ENCODE measurements around the gene FRMD1. TPM values are rescaled to one million over a fixed set of nuclear protein-coding genes. Genes with fewer than 3 reads are reported as not detected.

FRMD1 gene
- total RNA-seq, 1 donor from 2014 or later, result not detected

GRCh38 chr6:168075787-168076202 is 3.2 kb downstream of the FRMD1 start:
- H3K4me3 Mint-ChIP-seq, result no peak overlapping the region
- no peak for DNase-seq (ENCODE audit: low spot score)
- intact Hi-C loops (cut with micrococcal nuclease), result no loop called here
- H3K9me3 Mint-ChIP-seq, result no peaks in the 10 kb centered on the region
- H3K27ac Mint-ChIP-seq, result no peak overlapping the region
- no peaks in the 10 kb centered on the region for H3K27me3 Mint-ChIP-seq (ENCODE audit: insufficient read depth)
- H3K36me3 Mint-ChIP-seq (ENCODE audit: low read depth), result no peaks in the 10 kb centered on the region
- no peaks in the 10 kb centered on the region for H3K4me1 Mint-ChIP-seq (ENCODE audit: low read depth)

DNA sequence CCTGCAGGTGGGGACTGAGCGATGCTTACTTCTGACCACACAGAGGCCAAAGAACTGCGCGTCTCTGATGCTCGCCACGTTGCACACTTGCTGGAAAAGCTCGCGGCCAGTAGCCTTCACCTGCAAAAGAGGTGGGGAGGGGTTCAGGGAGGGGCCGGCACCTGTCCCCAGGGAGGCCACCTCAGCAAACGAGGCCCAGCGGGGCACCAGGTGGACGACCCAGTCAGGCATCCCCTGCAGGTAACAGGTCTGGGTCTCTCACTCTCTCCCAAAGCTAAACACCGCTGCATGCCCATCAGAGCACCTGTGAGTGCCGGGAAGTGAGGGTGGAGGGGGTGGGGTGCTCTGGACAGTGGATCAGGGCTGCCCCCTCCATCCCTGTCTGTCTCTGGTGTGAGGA is 3.8 kb downstream of the FRMD1 start:
- DNase-seq (ENCODE audit: low spot score), result no peak
- H3K27me3 Mint-ChIP-seq (ENCODE audit: insufficient read depth), result no peaks in the 10 kb centered on the region
- H3K4me3 Mint-ChIP-seq, result no peak overlapping the region
- no peaks in the 10 kb centered on the region for H3K4me1 Mint-ChIP-seq (ENCODE audit: low read depth)
- H3K9me3 Mint-ChIP-seq, result no peaks in the 10 kb centered on the region
- H3K27ac Mint-ChIP-seq, result no peak overlapping the region
- no peaks in the 10 kb centered on the region for H3K36me3 Mint-ChIP-seq (ENCODE audit: low read depth)
- intact Hi-C loops (cut with micrococcal nuclease), result no loop called here

DNA sequence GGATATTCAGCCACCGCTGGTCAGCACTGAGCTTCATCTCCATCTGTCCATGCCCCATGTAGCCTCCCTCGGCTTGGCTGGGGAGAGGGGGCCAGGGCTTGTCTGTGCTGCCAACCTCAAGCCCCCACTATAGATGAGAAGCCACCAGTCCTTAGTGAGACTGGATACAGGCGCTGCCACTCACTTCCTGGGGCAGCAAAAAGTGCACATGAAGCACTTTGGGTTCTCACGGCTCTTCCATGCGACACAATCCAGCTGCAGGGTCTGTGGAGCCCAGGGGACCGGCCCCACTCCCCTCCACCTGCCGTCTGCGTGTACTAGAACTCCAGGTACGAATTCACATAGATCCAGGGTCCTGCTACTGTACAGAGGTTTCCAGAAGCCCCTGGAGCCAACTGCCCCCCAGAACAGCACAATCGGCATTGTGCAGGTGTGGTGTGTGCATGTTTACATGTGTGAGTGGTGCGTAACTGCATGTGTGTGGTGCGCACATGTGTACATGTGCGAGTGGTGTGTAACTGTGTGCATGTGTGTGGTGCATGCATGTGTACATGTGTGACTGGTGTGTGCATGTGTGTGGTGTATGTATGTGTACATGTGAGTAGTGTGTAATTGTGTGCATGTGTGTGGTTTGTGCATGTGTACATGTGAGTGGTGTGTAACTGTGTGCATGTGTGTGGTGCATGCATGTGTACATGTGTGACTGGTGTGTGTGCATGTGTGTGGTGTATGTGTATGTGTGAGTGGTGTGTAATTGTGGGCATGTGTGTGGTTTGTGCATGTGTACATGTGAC is 4.9 kb downstream of the FRMD1 start:
- Mint-ChIP-seq H3K36me3 (ENCODE audit: low read depth) (no peaks in the 10 kb centered on the region), H3K4me3 (no peak overlapping the region), H3K27ac (no peak overlapping the region), H3K9me3 (no peaks in the 10 kb centered on the region), H3K27me3 (ENCODE audit: insufficient read depth) (no peaks in the 10 kb centered on the region), H3K4me1 (ENCODE audit: low read depth) (no peaks in the 10 kb centered on the region)
- intact Hi-C loops (cut with micrococcal nuclease), result no loop called here
- DNase-seq (ENCODE audit: low spot score), result no peak

- Mint-ChIP-seq H3K4me1 (ENCODE audit: low read depth) (no peaks in the 10 kb centered on the region), H3K36me3 (ENCODE audit: low read depth) (no peaks in the 10 kb centered on the region), H3K27ac (no peak overlapping the region), H3K27me3 (ENCODE audit: insufficient read depth) (no peaks in the 10 kb centered on the region), H3K4me3 (no peak overlapping the region), H3K9me3 (no peaks in the 10 kb centered on the region)
- DNase-seq (ENCODE audit: low spot score), result no peak
- intact Hi-C loops (cut with micrococcal nuclease), result no loop called here
These were observed 6.3 kb downstream of the FRMD1 start for GRCh38 chr6:168072730-168073129.

- no peak overlapping the region for H3K27ac Mint-ChIP-seq
These were observed 6.8 kb downstream of the FRMD1 start for GRCh38 chr6:168072261-168072660.

GRCh38 chr6:168071620-168072019 is 7.4 kb downstream of the FRMD1 start:
- no peaks in the 10 kb centered on the region for H3K27me3 Mint-ChIP-seq (ENCODE audit: insufficient read depth)
- no peaks in the 10 kb centered on the region for H3K9me3 Mint-ChIP-seq
- H3K4me3 Mint-ChIP-seq, result no peak overlapping the region
- no peaks in the 10 kb centered on the region for H3K36me3 Mint-ChIP-seq (ENCODE audit: low read depth)
- H3K27ac Mint-ChIP-seq, result no peak overlapping the region
- no peak for DNase-seq (ENCODE audit: low spot score)
- no peaks in the 10 kb centered on the region for H3K4me1 Mint-ChIP-seq (ENCODE audit: low read depth)
- intact Hi-C loops (cut with micrococcal nuclease), result no loop called here

More at GRCh38 chr6:168072261-168072660, 6.8 kb downstream of the FRMD1 start:
- Mint-ChIP-seq H3K4me3 (no peak overlapping the region), H3K9me3 (no peaks in the 10 kb centered on the region), H3K36me3 (ENCODE audit: low read depth) (no peaks in the 10 kb centered on the region), H3K27me3 (ENCODE audit: insufficient read depth) (no peaks in the 10 kb centered on the region), H3K4me1 (ENCODE audit: low read depth) (no peaks in the 10 kb centered on the region)
- intact Hi-C loops (cut with micrococcal nuclease), result no loop called here
- no peak for DNase-seq (ENCODE audit: low spot score)

- H3K36me3 Mint-ChIP-seq (ENCODE audit: low read depth), result no peaks in the 10 kb centered on the region
- no peaks in the 10 kb centered on the region for H3K9me3 Mint-ChIP-seq
- H3K27ac Mint-ChIP-seq, result no peak overlapping the region
- intact Hi-C loops (cut with micrococcal nuclease), result no loop called here
- no peaks in the 10 kb centered on the region for H3K4me1 Mint-ChIP-seq (ENCODE audit: low read depth)
- DNase-seq (ENCODE audit: low spot score), result no peak
- H3K4me3 Mint-ChIP-seq, result no peak overlapping the region
- no peaks in the 10 kb centered on the region for H3K27me3 Mint-ChIP-seq (ENCODE audit: insufficient read depth)
These were observed 8.2 kb downstream of the FRMD1 start for GRCh38 chr6:168070804-168071203.

GRCh38 chr6:168067081-168067759 is 11.8 kb downstream of the FRMD1 start:
- intact Hi-C loops (cut with micrococcal nuclease), result no loop called here
- Mint-ChIP-seq H3K4me1 (ENCODE audit: low read depth) (no peaks in the 10 kb centered on the region), H3K27me3 (ENCODE audit: insufficient read depth) (no peaks in the 10 kb centered on the region), H3K27ac (no peak overlapping the region), H3K36me3 (ENCODE audit: low read depth) (no peaks in the 10 kb centered on the region), H3K9me3 (no peaks in the 10 kb centered on the region), H3K4me3 (no peak overlapping the region)
- no peak for DNase-seq (ENCODE audit: low spot score)

- Mint-ChIP-seq H3K36me3 (ENCODE audit: low read depth) (no peaks in the 10 kb centered on the region), H3K27me3 (ENCODE audit: insufficient read depth) (no peaks in the 10 kb centered on the region), H3K4me1 (ENCODE audit: low read depth) (no peaks in the 10 kb centered on the region), H3K9me3 (no peaks in the 10 kb centered on the region), H3K4me3 (no peak overlapping the region), H3K27ac (no peak overlapping the region)
- DNase-seq (ENCODE audit: low spot score), result no peak
- intact Hi-C loops (cut with micrococcal nuclease), result no loop called here
These were observed 14.7 kb downstream of the FRMD1 start for GRCh38 chr6:168064226-168064807.

- Mint-ChIP-seq H3K27ac (no peak overlapping the region), H3K4me1 (ENCODE audit: low read depth) (no peaks in the 10 kb centered on the region)
- no peak for DNase-seq (ENCODE audit: low spot score)
These were observed 15.6 kb downstream of the FRMD1 start for GRCh38 chr6:168063431-168063830.

DNA sequence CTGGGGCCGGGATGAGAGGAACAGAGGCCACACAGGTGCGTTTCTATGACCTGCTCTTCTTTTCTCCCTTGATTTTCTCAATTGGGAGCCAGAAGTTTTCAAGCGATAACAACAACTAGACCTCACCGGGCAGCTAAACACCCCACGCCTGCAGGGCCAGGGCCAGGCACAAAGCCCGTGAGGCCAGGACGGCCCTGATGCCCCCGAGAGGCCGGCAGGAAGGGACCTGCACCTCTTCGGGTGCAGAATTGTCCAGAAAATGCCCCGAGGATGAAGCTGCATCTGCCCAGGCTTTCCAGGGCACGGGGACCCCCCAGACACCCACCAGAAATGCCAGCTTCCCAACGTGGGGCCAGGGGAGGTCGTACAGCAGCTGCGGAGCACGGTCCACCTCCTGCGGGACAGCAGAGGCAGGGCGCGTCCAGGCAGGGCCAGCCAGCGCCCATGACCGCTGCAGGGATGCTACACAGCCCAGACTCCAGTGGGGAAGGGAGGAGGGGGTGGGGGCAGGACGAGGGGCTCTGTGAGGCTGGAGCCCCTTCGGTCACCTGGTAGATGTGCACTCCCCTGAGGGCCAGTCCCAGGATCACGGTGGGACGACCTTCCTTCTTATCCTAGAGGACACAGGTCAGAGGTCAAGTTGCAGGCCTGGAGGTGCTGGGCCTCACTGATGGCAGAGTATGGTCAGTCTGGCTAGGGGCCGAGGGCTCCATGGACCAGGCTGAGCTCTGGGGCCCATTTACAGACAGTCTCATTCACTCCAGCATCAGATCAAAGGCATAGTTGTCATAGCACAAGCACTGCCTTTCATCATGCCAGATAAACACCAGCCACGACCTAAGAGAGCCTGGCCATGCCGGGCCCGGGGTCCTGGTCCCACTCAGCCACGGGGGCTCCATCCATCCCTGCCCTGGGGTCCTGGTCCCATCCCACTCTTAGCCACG is 16.4 kb downstream of the FRMD1 start:
- no peak for DNase-seq (ENCODE audit: low spot score)
- intact Hi-C loops (cut with micrococcal nuclease), result no loop called here
- Mint-ChIP-seq H3K27ac (no peak overlapping the region), H3K4me3 (no peak overlapping the region), H3K9me3 (no peaks in the 10 kb centered on the region), H3K36me3 (ENCODE audit: low read depth) (no peaks in the 10 kb centered on the region), H3K4me1 (ENCODE audit: low read depth) (no peaks in the 10 kb centered on the region), H3K27me3 (ENCODE audit: insufficient read depth) (no peaks in the 10 kb centered on the region)

More at GRCh38 chr6:168063431-168063830, 15.6 kb downstream of the FRMD1 start:
- intact Hi-C loops (cut with micrococcal nuclease), result no loop called here
- no peak overlapping the region for H3K4me3 Mint-ChIP-seq
- no peaks in the 10 kb centered on the region for H3K27me3 Mint-ChIP-seq (ENCODE audit: insufficient read depth)
- H3K9me3 Mint-ChIP-seq, result no peaks in the 10 kb centered on the region
- no peaks in the 10 kb centered on the region for H3K36me3 Mint-ChIP-seq (ENCODE audit: low read depth)

DNA sequence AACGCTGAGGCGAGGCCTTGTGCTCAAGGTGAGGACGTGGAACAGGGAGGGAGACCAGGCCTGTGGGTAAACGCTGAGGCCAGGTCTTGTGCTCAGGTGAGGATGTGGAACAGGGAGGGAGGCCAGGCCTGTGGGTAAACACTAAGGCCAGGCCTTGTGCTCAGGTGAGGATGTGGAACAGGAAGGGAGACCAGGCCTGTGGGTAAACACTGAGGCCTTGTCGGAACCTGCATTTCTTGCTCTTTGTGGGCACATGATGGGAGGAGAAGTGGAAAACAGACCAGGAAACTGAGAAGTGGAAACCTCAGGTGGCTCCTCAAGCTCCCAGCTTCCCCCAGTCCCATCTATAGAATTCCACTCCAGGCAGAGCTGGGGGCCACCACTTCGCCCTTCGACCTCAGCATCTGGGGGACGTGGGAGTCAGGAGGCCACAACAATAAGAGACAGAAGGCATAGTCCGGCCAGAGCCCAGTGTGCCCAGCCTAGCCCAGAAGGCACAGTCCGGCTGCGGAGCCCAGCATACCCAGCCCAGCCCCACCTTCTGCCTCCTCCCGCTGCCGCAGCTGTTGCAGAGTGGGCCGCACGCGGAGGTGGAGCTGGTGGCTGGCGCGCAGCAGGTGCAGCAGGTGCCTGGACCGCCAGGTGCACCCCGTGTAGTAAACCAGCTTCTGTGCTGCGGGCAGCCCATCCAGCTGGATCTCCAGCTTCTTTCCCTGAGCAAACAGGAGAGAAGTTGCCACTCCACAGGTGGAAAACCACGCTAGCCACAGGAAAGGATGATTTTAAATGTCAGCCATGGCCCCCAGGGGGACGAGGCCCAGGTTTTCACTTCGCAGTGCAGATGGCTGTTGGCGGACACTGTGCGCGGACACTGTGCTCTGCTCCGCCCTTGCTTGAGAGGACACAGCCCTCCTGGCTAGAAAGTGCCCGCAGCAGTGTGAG is 17.5 kb downstream of the FRMD1 start:
- Mint-ChIP-seq H3K4me3 (no peak overlapping the region), H3K27ac (no peak overlapping the region), H3K4me1 (ENCODE audit: low read depth) (no peaks in the 10 kb centered on the region), H3K9me3 (no peaks in the 10 kb centered on the region), H3K36me3 (ENCODE audit: low read depth) (no peaks in the 10 kb centered on the region), H3K27me3 (ENCODE audit: insufficient read depth) (no peaks in the 10 kb centered on the region)
- DNase-seq (ENCODE audit: low spot score), result no peak
- intact Hi-C loops (cut with micrococcal nuclease), result no loop called here

Measured in activated T-helper 1 cell treated with anti-CD3 and anti-CD28 coated beads, Interleukin-12 subunit alpha, Interleukin-12 subunit beta, Interleukin-2, Interleukin-4 antibody, amounts not matched to agents 30 ng/mL and 10 ng/mL and 1 ng/mL, durations not matched to agents 14 hours and 24 hours and 36 hours (primary cell).